SK-N-SH (cell line): ENCODE data around the gene ROPN1. TPM values are rescaled to one million over a fixed set of nuclear protein-coding genes. Genes with fewer than 3 reads are reported as not detected.

ENCODE experiments used
- CTCF ChIA-PET: fragments of 300-600, 350-600 bp; formaldehyde crosslinking; extraction: SDS; loops from one replicate; lab custom pipeline; 2021; lab: Yijun Ruan, JAX
- POLR2A ChIA-PET: fragments of 350-600 bp; sonication (Branson Sonifier 250); formaldehyde crosslinking; extraction: SDS; loops from one replicate; lab custom pipeline; 2020; ENCODE audit warnings: antibody characterized with exemption, inconsistent platforms; lab: Yijun Ruan, JAX
- DNase-seq: peaks from one replicate; pipeline ENCODE4 v3.0.0; 2012
- H2AFZ ChIP-seq: fragments of 200-600 bp; sonication (generic); 2 replicates; pipeline ENCODE4 v1.8.1; 2016; ENCODE audit warnings: antibody characterized with exemption, mild to moderate bottlenecking, low read depth
- H3F3A ChIP-seq: fragments of 200-600 bp; sonication (generic); replicated peaks from 2 replicates; pipeline ENCODE3; 2016; ENCODE audit warnings: antibody characterized with exemption, mild to moderate bottlenecking; ENCODE audit not compliant: insufficient read depth
- H3K27ac ChIP-seq, 2 experiments: fragments of 200-500 bp in 1 of 2; fragments of 200-600 bp in 1 of 2; sonication (Bioruptor generic) in 1 of 2; sonication (generic), shearing (Covaris generic) in 1 of 2; 2 replicates each; pipeline versions ENCODE4 v1.5.1 to v1.6.1; 2014 to 2016; ENCODE audit warnings: low read depth in 2 of 2, inconsistent platforms in 1 of 2, low read length in 1 of 2, mild to moderate bottlenecking in 1 of 2, mixed read lengths in 1 of 2
- H3K27me3 ChIP-seq: fragments of 200-600 bp; sonication (generic), shearing (Covaris generic); 2 replicates; pipeline ENCODE4 v1.6.1; 2016; ENCODE audit warnings: mixed run types; ENCODE audit not compliant: insufficient read depth
- H3K36me3 ChIP-seq, 2 experiments: fragments of 200-500 bp in 1 of 2; fragments of 200-600 bp in 1 of 2; sonication (Bioruptor generic) in 1 of 2; sonication (generic) in 1 of 2; replicated peaks in 1 of 2; 2 replicates each; pipeline versions ENCODE3 to v1.5.1; 2014 to 2016; ENCODE audit warnings: low read length in 1 of 2, mild to moderate bottlenecking in 1 of 2; ENCODE audit not compliant: insufficient read depth in 2 of 2, control insufficient read depth in 1 of 2
- H3K4me1 ChIP-seq, 2 experiments: fragments of 200-500 bp in 1 of 2; fragments of 200-600 bp in 1 of 2; sonication (Bioruptor generic) in 1 of 2; sonication (generic), shearing (Covaris generic) in 1 of 2; 2 replicates each; pipeline versions ENCODE4 v1.5.1 to v1.6.1; 2014 to 2016; ENCODE audit warnings: low read depth in 1 of 2, low read length in 1 of 2, mixed run types in 1 of 2; ENCODE audit not compliant: insufficient read depth in 2 of 2, control insufficient read depth in 1 of 2
- H3K4me2 ChIP-seq: fragments of 200-600 bp; sonication (generic), shearing (Covaris generic); 2 replicates; pipeline ENCODE4 v1.6.1; 2017; ENCODE audit warnings: mixed run types
- H3K4me3 ChIP-seq, 2 experiments: fragments of 200-500 bp in 1 of 2; fragments of 200-600 bp in 1 of 2; sonication (Bioruptor generic) in 1 of 2; sonication (generic), shearing (Covaris generic) in 1 of 2; 2 replicates each; pipeline versions ENCODE4 v1.5.1 to v1.8.1; 2014 to 2016; ENCODE audit warnings: low read depth in 2 of 2, inconsistent platforms in 1 of 2, low read length in 1 of 2, mild to moderate bottlenecking in 1 of 2, mixed read lengths in 1 of 2, moderate library complexity in 1 of 2
- H3K79me2 ChIP-seq: fragments of 200-600 bp; sonication (generic); 2 replicates; pipeline ENCODE4 v1.8.1; 2017; ENCODE audit warnings: mild to moderate bottlenecking; ENCODE audit not compliant: insufficient read depth
- H3K9ac ChIP-seq: fragments of 200-600 bp; sonication (generic); 2 replicates; pipeline ENCODE4 v1.6.1; 2017; ENCODE audit warnings: mixed run types
- H3K9me2 ChIP-seq: fragments of 200-600 bp; sonication (generic); 2 replicates; pipeline ENCODE4 v1.6.1; 2017; ENCODE audit warnings: mixed run types
- H3K9me3 ChIP-seq: fragments of 200-600 bp; sonication (generic); 2 replicates; pipeline ENCODE4 v1.6.1; 2017; ENCODE audit warnings: mixed run types, mild to moderate bottlenecking, moderate library complexity
- H4K20me1 ChIP-seq: fragments of 200-600 bp; sonication (generic); 2 replicates; pipeline ENCODE4 v1.6.1; 2017; ENCODE audit warnings: mild to moderate bottlenecking, mixed run types; ENCODE audit not compliant: insufficient read depth
- ELF1 ChIP-seq: IDR thresholded peaks from 2 replicates; pipeline ENCODE4 v1.4.0; 2012
- FOSL2 ChIP-seq: IDR thresholded peaks from 2 replicates; pipeline ENCODE4 v1.4.0; 2012; ENCODE audit warnings: low read depth, mild to moderate bottlenecking, moderate library complexity, borderline replicate concordance
- FOXM1 ChIP-seq: IDR thresholded peaks from 2 replicates; pipeline ENCODE4 v1.4.0; 2012; ENCODE audit warnings: low read depth, mild to moderate bottlenecking
- GABPA ChIP-seq: IDR thresholded peaks from 2 replicates; pipeline ENCODE4 v1.4.0; 2012; ENCODE audit warnings: low read depth, mild to moderate bottlenecking
- JUND ChIP-seq: IDR thresholded peaks from 2 replicates; pipeline ENCODE4 v1.4.0; 2012
- MEF2A ChIP-seq: IDR thresholded peaks from 2 replicates; pipeline ENCODE4 v1.4.0; 2012; ENCODE audit warnings: low read depth, borderline replicate concordance
- NRF1 ChIP-seq: IDR thresholded peaks from 2 replicates; pipeline ENCODE4 v1.6.1; 2012; ENCODE audit warnings: low read depth, mild to moderate bottlenecking, low read length
- POLR2AphosphoS5 ChIP-seq: IDR thresholded peaks from 2 replicates; pipeline ENCODE4 v1.6.1; 2012; ENCODE audit warnings: low read depth, low read length
- RAD21 ChIP-seq: IDR thresholded peaks from 2 replicates; pipeline ENCODE4 v1.6.1; 2012; ENCODE audit warnings: mild to moderate bottlenecking, low read length
- RCOR1 ChIP-seq: fragments of 150-350 bp; IDR thresholded peaks from 2 replicates; pipeline ENCODE4 v1.6.1; 2017; ENCODE audit warnings: antibody characterized with exemption, low read length
- RXRA ChIP-seq: IDR thresholded peaks from 2 replicates; pipeline ENCODE4 v1.4.0; 2012; ENCODE audit warnings: low read depth, mild to moderate bottlenecking, borderline replicate concordance
- SMC3 ChIP-seq: IDR thresholded peaks from 2 replicates; pipeline ENCODE4 v1.6.1; 2012; ENCODE audit warnings: low read depth, low read length, improper control_type of control experiment
- WGBS: methylation state at CpG from one replicate; pipeline ENCODE4 v1.1.6; 2017; ENCODE audit warnings: low lambda C conversion rate; 5-methylcytosine and 5-hydroxymethylcytosine counted together
- polyA plus RNA-seq, 3 experiments: library from polyadenylated mRNA; depleted of rRNA; stranded (reverse); fragments of >200 nt; gene quantifications; 2 replicates each; pipeline ENCODE4 v1.2.3, GENCODE V29; 2012
- TF ChIP-seq, protein P1 (sequence below): fragments of 200-600 bp; sonication (generic); IDR thresholded peaks from 2 replicates; pipeline ENCODE4 v1.6.1; 2017; ENCODE audit warnings: antibody characterized with exemption, mild to moderate bottlenecking, moderate library complexity
- TF ChIP-seq, protein P2 (sequence below): fragments of 150-350 bp; IDR thresholded peaks from 2 replicates; pipeline ENCODE4 v1.6.1; 2017; ENCODE audit warnings: antibody characterized with exemption, low read length, low read depth, borderline replicate concordance
- TF ChIP-seq, protein P3 (sequence below): IDR thresholded peaks from 2 replicates; pipeline ENCODE4 v1.6.1; 2012; ENCODE audit warnings: mild to moderate bottlenecking, low read depth, low read length, moderate library complexity
- TF ChIP-seq, protein P4 (sequence below): IDR thresholded peaks from 2 replicates; pipeline ENCODE4 v1.4.0; 2012; ENCODE audit warnings: low read depth, borderline replicate concordance
- TF ChIP-seq, protein P5 (sequence below): IDR thresholded peaks from 2 replicates; pipeline ENCODE4 v1.4.0; 2012; ENCODE audit warnings: low read depth, borderline replicate concordance
- TF ChIP-seq, protein P6 (sequence below): IDR thresholded peaks from 2 replicates; pipeline ENCODE4 v1.4.0; 2012; ENCODE audit warnings: low read depth

ROPN1 gene
- polyA plus RNA-seq, 1 of the 3 experiments (the other 2 are of a cell fraction): 0.05 TPM

DNA sequence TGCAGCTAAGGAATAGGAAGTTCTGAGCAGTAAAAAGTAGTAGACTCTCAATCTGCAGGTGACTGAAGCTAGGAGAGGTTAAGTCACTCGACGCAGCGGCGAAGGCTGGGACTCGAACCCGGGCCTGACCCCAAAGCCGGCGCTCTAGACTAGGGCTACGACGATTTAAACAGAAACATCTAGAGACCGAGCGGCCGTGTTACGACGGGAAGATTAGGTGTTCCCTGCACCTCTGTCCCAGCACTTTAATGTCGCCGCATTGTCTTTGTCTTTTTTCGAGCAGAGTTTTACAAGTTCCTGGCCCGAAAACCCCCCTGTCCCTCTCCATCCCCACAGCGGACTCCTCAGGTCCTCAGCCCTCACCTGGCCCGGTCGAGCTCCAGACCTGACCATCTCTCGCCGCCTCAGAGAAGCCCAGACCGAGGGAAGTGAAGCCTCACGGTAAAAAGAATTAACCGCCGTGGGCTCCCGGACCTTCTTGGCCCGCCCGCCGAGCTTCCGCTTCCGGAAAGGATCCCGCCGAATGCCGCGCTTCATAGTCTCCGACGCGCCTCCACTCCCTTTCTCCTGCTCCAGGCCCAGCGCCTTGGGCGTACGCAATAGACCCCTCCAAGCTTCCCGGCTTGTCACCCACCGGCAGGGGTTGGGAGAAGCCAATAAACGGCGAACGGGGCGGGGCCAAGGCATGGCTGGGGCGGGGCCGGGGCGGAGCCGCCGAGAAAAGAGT, 31.0 kb downstream of the ROPN1 start, which contains the start of gene CCDC14 (continued):
- TF ChIP-seq, protein P1, sequence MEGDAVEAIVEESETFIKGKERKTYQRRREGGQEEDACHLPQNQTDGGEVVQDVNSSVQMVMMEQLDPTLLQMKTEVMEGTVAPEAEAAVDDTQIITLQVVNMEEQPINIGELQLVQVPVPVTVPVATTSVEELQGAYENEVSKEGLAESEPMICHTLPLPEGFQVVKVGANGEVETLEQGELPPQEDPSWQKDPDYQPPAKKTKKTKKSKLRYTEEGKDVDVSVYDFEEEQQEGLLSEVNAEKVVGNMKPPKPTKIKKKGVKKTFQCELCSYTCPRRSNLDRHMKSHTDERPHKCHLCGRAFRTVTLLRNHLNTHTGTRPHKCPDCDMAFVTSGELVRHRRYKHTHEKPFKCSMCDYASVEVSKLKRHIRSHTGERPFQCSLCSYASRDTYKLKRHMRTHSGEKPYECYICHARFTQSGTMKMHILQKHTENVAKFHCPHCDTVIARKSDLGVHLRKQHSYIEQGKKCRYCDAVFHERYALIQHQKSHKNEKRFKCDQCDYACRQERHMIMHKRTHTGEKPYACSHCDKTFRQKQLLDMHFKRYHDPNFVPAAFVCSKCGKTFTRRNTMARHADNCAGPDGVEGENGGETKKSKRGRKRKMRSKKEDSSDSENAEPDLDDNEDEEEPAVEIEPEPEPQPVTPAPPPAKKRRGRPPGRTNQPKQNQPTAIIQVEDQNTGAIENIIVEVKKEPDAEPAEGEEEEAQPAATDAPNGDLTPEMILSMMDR: no peak
- TF ChIP-seq MEF2A (no peak), FOXM1 (no peak), ELF1 (peak; percentile 62; the same call in 1 of the 2 replicates), POLR2AphosphoS5 (peak; percentile 87), RCOR1 (0 out of 2 replicates have a peak, but pooled peaks have one; percentile 33), NRF1 (0 out of 2 replicates have a peak, but pooled peaks have one; percentile 34)
- TF ChIP-seq, protein P2, sequence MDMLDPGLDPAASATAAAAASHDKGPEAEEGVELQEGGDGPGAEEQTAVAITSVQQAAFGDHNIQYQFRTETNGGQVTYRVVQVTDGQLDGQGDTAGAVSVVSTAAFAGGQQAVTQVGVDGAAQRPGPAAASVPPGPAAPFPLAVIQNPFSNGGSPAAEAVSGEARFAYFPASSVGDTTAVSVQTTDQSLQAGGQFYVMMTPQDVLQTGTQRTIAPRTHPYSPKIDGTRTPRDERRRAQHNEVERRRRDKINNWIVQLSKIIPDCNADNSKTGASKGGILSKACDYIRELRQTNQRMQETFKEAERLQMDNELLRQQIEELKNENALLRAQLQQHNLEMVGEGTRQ: no peak
- TF ChIP-seq, protein P3, sequence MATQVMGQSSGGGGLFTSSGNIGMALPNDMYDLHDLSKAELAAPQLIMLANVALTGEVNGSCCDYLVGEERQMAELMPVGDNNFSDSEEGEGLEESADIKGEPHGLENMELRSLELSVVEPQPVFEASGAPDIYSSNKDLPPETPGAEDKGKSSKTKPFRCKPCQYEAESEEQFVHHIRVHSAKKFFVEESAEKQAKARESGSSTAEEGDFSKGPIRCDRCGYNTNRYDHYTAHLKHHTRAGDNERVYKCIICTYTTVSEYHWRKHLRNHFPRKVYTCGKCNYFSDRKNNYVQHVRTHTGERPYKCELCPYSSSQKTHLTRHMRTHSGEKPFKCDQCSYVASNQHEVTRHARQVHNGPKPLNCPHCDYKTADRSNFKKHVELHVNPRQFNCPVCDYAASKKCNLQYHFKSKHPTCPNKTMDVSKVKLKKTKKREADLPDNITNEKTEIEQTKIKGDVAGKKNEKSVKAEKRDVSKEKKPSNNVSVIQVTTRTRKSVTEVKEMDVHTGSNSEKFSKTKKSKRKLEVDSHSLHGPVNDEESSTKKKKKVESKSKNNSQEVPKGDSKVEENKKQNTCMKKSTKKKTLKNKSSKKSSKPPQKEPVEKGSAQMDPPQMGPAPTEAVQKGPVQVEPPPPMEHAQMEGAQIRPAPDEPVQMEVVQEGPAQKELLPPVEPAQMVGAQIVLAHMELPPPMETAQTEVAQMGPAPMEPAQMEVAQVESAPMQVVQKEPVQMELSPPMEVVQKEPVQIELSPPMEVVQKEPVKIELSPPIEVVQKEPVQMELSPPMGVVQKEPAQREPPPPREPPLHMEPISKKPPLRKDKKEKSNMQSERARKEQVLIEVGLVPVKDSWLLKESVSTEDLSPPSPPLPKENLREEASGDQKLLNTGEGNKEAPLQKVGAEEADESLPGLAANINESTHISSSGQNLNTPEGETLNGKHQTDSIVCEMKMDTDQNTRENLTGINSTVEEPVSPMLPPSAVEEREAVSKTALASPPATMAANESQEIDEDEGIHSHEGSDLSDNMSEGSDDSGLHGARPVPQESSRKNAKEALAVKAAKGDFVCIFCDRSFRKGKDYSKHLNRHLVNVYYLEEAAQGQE: peak; percentile 66; the same call in 1 of the 2 replicates

DNA sequence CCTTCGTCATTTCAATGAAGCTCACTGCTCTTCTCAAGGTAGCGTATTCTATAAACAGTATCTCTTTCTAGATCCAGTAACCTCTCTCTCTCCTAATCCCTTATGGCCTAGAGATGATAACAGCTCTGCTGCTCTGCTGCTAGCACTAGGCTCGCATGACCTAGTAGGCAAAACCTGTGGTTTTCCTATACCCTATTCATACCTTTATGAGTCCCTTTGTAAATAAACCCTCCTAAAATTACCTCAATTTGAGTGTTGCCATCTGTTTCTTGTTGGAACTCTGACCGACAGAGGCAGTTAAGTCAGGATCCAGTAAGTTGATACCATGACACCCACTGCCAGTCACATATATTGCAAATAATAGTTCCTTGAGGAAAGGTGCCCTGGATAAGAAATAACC, 38.2 kb downstream of the ROPN1 start:
- 96% methylated on average over 4 of the region's 4 CpGs for WGBS
- no peak overlapping the region for H3K9ac ChIP-seq
- POLR2A ChIA-PET: no interaction called here
- H3K27me3 ChIP-seq: no peaks in the 10 kb centered on the region
- peaks cover 77 to 79% of the 10 kb centered on the region in 2 experiments for H3K36me3 ChIP-seq
- H2AFZ ChIP-seq: no peak overlapping the region
- no peaks in the 10 kb centered on the region for H4K20me1 ChIP-seq
- H3K4me3 ChIP-seq: no peak overlapping the region
- CTCF ChIA-PET: no interaction called here
- H3F3A ChIP-seq: peaks cover 14% of the 10 kb centered on the region
- H3K4me1 ChIP-seq: peaks cover 3 to 8% of the 10 kb centered on the region in 2 experiments; a peak in 2 of 4 replicates
- H3K4me2 ChIP-seq: no peak overlapping the region
- peaks cover 39% of the 10 kb centered on the region for H3K79me2 ChIP-seq
- DNase-seq: no peak
- no peaks in the 10 kb centered on the region for H3K9me2 ChIP-seq
- no peaks in the 10 kb centered on the region for H3K9me3 ChIP-seq
- no peak overlapping the region for H3K27ac ChIP-seq
- TF ChIP-seq RCOR1 (no peak), RAD21 (no peak), SMC3 (no peak), GABPA (no peak), JUND (no peak), FOSL2 (no peak), RXRA (no peak)
- TF ChIP-seq, protein P4, sequence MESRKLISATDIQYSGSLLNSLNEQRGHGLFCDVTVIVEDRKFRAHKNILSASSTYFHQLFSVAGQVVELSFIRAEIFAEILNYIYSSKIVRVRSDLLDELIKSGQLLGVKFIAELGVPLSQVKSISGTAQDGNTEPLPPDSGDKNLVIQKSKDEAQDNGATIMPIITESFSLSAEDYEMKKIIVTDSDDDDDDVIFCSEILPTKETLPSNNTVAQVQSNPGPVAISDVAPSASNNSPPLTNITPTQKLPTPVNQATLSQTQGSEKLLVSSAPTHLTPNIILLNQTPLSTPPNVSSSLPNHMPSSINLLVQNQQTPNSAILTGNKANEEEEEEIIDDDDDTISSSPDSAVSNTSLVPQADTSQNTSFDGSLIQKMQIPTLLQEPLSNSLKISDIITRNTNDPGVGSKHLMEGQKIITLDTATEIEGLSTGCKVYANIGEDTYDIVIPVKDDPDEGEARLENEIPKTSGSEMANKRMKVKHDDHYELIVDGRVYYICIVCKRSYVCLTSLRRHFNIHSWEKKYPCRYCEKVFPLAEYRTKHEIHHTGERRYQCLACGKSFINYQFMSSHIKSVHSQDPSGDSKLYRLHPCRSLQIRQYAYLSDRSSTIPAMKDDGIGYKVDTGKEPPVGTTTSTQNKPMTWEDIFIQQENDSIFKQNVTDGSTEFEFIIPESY: no peak
- TF ChIP-seq, protein P5, sequence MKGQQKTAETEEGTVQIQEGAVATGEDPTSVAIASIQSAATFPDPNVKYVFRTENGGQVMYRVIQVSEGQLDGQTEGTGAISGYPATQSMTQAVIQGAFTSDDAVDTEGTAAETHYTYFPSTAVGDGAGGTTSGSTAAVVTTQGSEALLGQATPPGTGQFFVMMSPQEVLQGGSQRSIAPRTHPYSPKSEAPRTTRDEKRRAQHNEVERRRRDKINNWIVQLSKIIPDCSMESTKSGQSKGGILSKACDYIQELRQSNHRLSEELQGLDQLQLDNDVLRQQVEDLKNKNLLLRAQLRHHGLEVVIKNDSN: no peak
- TF ChIP-seq, protein P6, sequence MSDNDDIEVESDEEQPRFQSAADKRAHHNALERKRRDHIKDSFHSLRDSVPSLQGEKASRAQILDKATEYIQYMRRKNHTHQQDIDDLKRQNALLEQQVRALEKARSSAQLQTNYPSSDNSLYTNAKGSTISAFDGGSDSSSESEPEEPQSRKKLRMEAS: no peak
